ENCODE measurements around the gene CCDC172.

The CCDC172 gene

DNA sequence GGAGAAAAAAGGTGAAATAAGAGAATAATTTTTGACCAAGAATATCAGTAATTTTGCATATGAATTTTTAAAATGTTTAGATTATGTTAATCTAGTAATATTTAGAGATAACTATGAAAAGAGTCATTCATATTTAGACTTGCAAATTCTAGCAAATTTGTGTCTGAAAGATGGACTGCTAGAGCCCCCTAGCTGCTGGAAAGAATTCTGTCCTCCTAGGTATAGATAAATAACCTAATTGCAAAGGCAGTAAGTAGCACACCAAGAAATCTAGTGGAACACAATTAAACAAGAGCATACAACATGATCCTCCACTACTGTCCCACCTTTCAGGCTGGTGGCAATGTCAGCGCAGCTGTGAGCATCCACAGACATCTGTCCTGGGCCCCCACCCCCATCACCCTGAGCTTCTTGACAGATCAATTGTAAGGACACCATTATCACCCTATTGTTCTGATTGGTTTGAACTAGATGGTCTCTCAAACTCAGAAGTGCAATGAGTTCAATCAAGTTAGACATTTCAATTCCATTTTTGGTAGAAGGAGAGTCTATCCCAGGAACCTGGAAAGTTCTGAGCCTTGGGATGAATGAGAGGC, 36.2 kb upstream of the CCDC172 start:
- Histone ChIP-seq H3K27me3 (replicated peaks; ENCODE audit: control insufficient read depth, insufficient read depth, low read length) (no peaks in the 10 kb centered on the region), H3K36me3 (ENCODE audit: control insufficient read depth, insufficient read depth, low read length) (no peaks in the 10 kb centered on the region), H3K4me3 (replicated peaks; ENCODE audit: low read depth, low read length) (no peak overlapping the region)
- TF ChIP-seq CTCF (IDR thresholded peaks at IDR 0.05; ENCODE audit: insufficient read depth, low read length, poor library complexity, severe bottlenecking), result peak; percentile 49
- peak; percentile 1 for DNase-seq (ENCODE audit: extremely low read depth, insufficient read length)

DNA sequence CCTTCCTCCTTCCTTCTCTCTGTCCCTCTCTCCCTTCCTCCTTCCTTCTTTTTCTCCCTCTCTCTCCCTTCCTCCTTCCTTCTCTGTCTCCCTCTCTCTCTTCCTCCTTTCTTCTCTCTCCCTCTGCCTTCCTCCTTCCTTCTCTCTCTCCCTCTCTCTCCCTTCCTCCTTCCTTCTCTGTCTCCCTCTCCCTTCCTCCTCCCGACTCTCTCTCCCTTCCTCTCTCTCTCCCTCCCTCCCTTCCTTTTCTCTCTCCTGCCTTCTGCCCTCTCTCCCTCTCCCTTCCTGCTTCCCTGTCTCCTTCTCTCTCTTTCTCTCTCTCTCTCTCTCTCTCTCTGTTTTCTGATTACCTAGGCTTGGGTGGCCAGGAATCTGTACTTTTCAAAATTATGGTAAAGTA, 34.6 kb upstream of the CCDC172 start:
- H3K4me3 ChIP-seq (replicated peaks; ENCODE audit: low read depth, low read length), result no peak overlapping the region
- no peaks in the 10 kb centered on the region for H3K36me3 ChIP-seq (ENCODE audit: control insufficient read depth, insufficient read depth, low read length)
- H3K27me3 ChIP-seq (replicated peaks; ENCODE audit: control insufficient read depth, insufficient read depth, low read length), result no peaks in the 10 kb centered on the region
- no peak for TF ChIP-seq CTCF (IDR thresholded peaks at IDR 0.05; ENCODE audit: insufficient read depth, low read length, poor library complexity, severe bottlenecking)
- no peak for DNase-seq (ENCODE audit: extremely low read depth, insufficient read length)

DNA sequence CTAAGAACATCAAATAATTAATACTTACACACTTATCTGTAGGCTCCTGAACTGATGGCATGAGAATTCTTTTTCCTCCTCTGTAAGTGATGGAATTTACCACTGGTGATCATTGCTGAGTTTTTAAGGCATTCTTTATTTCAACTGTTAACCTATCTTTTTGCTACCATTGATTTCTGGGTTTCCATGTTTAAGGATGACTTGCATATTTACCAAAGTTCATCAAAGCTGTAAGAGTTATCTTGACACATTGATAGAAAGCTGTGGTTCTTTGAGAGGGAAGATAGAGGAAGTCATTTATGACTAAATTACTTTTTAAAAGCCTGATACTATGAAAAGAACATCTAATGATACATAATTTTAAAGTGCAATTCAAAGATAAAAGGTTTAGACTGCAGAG, 31.8 kb upstream of the CCDC172 start:
- no peak for DNase-seq (ENCODE audit: extremely low read depth, insufficient read length)
- TF ChIP-seq CTCF (IDR thresholded peaks at IDR 0.05; ENCODE audit: insufficient read depth, low read length, poor library complexity, severe bottlenecking), result no peak
- Histone ChIP-seq H3K36me3 (ENCODE audit: control insufficient read depth, insufficient read depth, low read length) (no peaks in the 10 kb centered on the region), H3K27me3 (replicated peaks; ENCODE audit: control insufficient read depth, insufficient read depth, low read length) (no peaks in the 10 kb centered on the region; the same call in 1 of the 2 replicates), H3K4me3 (replicated peaks; ENCODE audit: low read depth, low read length) (no peak overlapping the region)

- DNase-seq (ENCODE audit: extremely low read depth, insufficient read length), result no peak
- Histone ChIP-seq H3K4me3 (replicated peaks; ENCODE audit: low read depth, low read length) (no peak overlapping the region), H3K36me3 (ENCODE audit: control insufficient read depth, insufficient read depth, low read length) (no peaks in the 10 kb centered on the region), H3K27me3 (replicated peaks; ENCODE audit: control insufficient read depth, insufficient read depth, low read length) (no peaks in the 10 kb centered on the region; the same call in 1 of the 2 replicates)
- TF ChIP-seq CTCF (IDR thresholded peaks at IDR 0.05; ENCODE audit: insufficient read depth, low read length, poor library complexity, severe bottlenecking), result no peak
Measured at GRCh38 chr10:116296291-116296721, 27.9 kb upstream of the CCDC172 start.

GRCh38 chr10:116298586-116298985, 25.7 kb upstream of the CCDC172 start:
- DNase-seq (ENCODE audit: extremely low read depth, insufficient read length), result no peak
- no peak for TF ChIP-seq CTCF (IDR thresholded peaks at IDR 0.05; ENCODE audit: insufficient read depth, low read length, poor library complexity, severe bottlenecking)
- Histone ChIP-seq H3K27me3 (replicated peaks; ENCODE audit: control insufficient read depth, insufficient read depth, low read length) (no peaks in the 10 kb centered on the region; the same call in 1 of the 2 replicates), H3K4me3 (replicated peaks; ENCODE audit: low read depth, low read length) (no peak overlapping the region), H3K36me3 (ENCODE audit: control insufficient read depth, insufficient read depth, low read length) (no peaks in the 10 kb centered on the region)

GRCh38 chr10:116300542-116300941, 23.7 kb upstream of the CCDC172 start:
- Histone ChIP-seq H3K4me3 (replicated peaks; ENCODE audit: low read depth, low read length) (no peak overlapping the region), H3K36me3 (ENCODE audit: control insufficient read depth, insufficient read depth, low read length) (no peaks in the 10 kb centered on the region), H3K27me3 (replicated peaks; ENCODE audit: control insufficient read depth, insufficient read depth, low read length) (no peaks in the 10 kb centered on the region; the same call in 1 of the 2 replicates)
- DNase-seq (ENCODE audit: extremely low read depth, insufficient read length), result no peak
- no peak for TF ChIP-seq CTCF (IDR thresholded peaks at IDR 0.05; ENCODE audit: insufficient read depth, low read length, poor library complexity, severe bottlenecking)

All from GM06990 (cell line).